Activated CD4-positive, CD25-positive, alpha-beta regulatory T cell treated with anti-CD3 and anti-CD28 coated beads, Interleukin-2, amount 50 U/mL, for 72 hours (primary cell): ENCODE data around the gene STAT4.

Source experiments
- DNase-seq: peaks from one replicate; pipeline ENCODE4 v3.0.0; 2021

STAT4 gene

DNA sequence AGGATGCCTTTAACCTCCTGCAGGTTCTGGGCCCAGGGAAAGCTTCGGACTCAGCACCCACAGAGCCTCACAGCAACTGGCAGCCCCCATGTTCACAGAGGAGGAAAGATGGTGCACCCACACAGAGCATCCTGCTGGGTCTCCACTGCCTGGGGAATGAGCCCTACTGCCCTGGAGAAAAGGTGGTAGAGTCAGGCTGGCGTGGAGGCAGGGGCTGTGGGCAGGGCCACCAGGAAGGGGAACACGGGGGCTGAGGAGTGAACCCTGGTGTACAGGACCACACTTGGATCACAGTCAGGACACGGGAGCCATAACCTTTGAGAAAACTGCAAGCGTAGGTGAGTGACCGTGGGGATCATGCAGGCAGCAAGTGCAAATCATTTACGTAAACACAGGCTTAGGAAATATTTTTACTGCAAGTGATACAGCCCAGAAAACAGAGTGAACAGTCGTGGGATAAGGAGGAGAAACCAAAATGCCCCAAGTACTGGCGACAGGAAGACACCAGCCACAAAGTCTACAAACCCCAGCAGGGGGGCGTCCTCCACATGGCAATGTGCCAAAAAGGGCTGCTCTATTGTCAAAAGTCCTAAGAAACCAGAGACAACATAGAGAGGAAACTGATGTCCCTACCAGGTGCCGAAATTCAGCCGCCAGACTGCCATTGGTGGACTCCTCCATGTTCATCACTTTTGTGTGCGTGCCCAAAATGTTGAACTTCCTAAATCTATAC is 164.4 kb downstream of the STAT4 start:
- no peak for DNase-seq

- DNase-seq, result no peak
These were observed 166.2 kb downstream of the STAT4 start for GRCh38 chr2:190984595-190984994.

- DNase-seq, result no peak
These were observed 168.3 kb downstream of the STAT4 start for GRCh38 chr2:190982262-190983034.

GRCh38 chr2:190981733-190982132 is 169.1 kb downstream of the STAT4 start:
- no peak for DNase-seq

- no peak for DNase-seq
These were observed 169.5 kb downstream of the STAT4 start for GRCh38 chr2:190981333-190981732.

DNA sequence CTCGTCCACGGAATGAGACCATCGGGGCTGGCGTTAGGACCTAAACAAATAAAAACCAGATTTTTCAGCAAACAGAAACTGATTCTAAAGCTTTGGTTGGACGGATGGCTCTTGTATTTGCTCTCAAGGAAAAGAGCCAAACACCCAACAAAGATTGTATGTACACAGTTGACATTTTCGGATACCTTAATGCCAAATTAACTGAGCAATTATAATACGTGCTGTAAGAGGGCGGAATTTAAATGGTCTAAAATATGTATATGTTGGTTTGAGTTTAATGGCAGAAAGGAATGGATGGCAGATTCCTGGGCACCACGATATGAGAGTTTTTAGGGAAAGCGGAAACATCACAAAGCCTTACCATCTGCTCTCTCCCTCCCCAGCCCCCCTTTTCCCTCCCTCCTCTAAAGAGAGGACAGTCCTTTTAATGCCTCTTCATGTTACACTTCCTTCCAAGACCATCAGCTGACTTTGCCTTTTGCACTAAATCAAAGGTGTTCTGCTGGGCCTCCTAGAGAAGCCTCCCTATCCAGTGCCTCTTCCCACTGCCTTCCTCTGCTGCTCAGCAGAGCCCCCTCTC is 170.1 kb downstream of the STAT4 start:
- DNase-seq, result no peak

GRCh38 chr2:190979906-190980629 is 170.7 kb downstream of the STAT4 start:
- no peak for DNase-seq
